Immature natural killer cell (primary cell): ENCODE results near the gene JOSD1. TPM values are rescaled to one million over a fixed set of nuclear protein-coding genes. Genes with fewer than 3 reads are reported as not detected.
"Not testable (repeated sequence)": the region's sequence is repeated elsewhere in the genome, so short reads cannot be mapped to it uniquely, and the experiment has no call there.

ENCODE experiments used
- DNase-seq, 3 donors: peaks; one replicate each; pipeline ENCODE4 v3.0.0; 2022; ENCODE audit warnings: mixed read lengths in 1 of 3
- H3K27ac Mint-ChIP-seq, 6 donors: one replicate each; pipeline ENCODE4 v1.8.0; 2020; ENCODE audit warnings: mixed read lengths in 6 of 6, mild to moderate bottlenecking in 5 of 6, inconsistent platforms in 4 of 6, moderate library complexity in 3 of 6
- H3K27me3 Mint-ChIP-seq, 3 donors: one replicate each; pipeline ENCODE4 v1.8.0; 2020 to 2021; ENCODE audit warnings: low read depth in 3 of 3, mild to moderate bottlenecking in 3 of 3, mixed read lengths in 3 of 3, moderate library complexity in 3 of 3, inconsistent platforms in 1 of 3
- H3K36me3 Mint-ChIP-seq, 3 donors: one replicate each; pipeline ENCODE4 v1.8.0; 2020; ENCODE audit warnings: mixed read lengths in 3 of 3, inconsistent platforms in 2 of 3, mild to moderate bottlenecking in 2 of 3
- H3K4me1 Mint-ChIP-seq, 2 donors: one replicate each; pipeline ENCODE4 v1.8.0; 2020; ENCODE audit warnings: inconsistent platforms in 2 of 2, mild to moderate bottlenecking in 2 of 2, mixed read lengths in 2 of 2, moderate library complexity in 1 of 2
- H3K4me3 Mint-ChIP-seq, 5 donors: one replicate each; pipeline ENCODE4 v1.8.0; 2020; ENCODE audit warnings: mild to moderate bottlenecking in 5 of 5, mixed read lengths in 5 of 5, inconsistent platforms in 3 of 5, moderate library complexity in 3 of 5
- H3K9me3 Mint-ChIP-seq, 6 donors: one replicate each; pipeline ENCODE4 v1.8.0; 2020; ENCODE audit warnings: mild to moderate bottlenecking in 6 of 6, mixed read lengths in 6 of 6, inconsistent platforms in 4 of 6, moderate library complexity in 3 of 6
- polyA plus RNA-seq, 3 donors: library from polyadenylated mRNA; unstranded; fragments of 300-500 nt; fragmentation: Illumina TruSeq; gene quantifications; one replicate each; pipeline ENCODE4 v1.2.3, GENCODE V29; 2021

JOSD1 gene
- polyA plus RNA-seq, 3 donors from 2014 or later, result 10.6 to 17.9 (median 11.2) TPM

- no peak overlapping the region for H3K4me3 Mint-ChIP-seq
Measured at GRCh38 chr22:38684895-38685294, 15.8 kb downstream of the JOSD1 start.

GRCh38 chr22:38681582-38682335 lies 19.0 kb downstream of the JOSD1 start, which contains the start of gene TOMM22:
Gene TOMM22, plus strand, starts transcription at chr22:38681957. Its CDS starts 22 bp downstream, at chr22:38681979.
- H3K4me3 Mint-ChIP-seq, result peak within 1 kb of the TSS; percentile 97 to 99 (median 99)
- peaks cover 0 to 20% (median 6%) of the 10 kb centered on the region in 3 donors for H3K36me3 Mint-ChIP-seq
- peak; percentile 83 to 86 (median 84) for DNase-seq
- H3K27ac Mint-ChIP-seq, result peak within 1 kb of the TSS; percentile 94 to 98 (median 96)
- peaks cover 3 to 9% (median 6%) of the 10 kb centered on the region in 3 donors for H3K27me3 Mint-ChIP-seq
- peaks cover 20 to 25% of the 10 kb centered on the region in 2 donors for H3K4me1 Mint-ChIP-seq
- H3K9me3 Mint-ChIP-seq, result no peaks in the 10 kb centered on the region

More at GRCh38 chr22:38684895-38685294, 15.8 kb downstream of the JOSD1 start:
- H3K9me3 Mint-ChIP-seq, result no peaks in the 10 kb centered on the region
- H3K36me3 Mint-ChIP-seq, result peaks cover 3 to 21% (median 6%) of the 10 kb centered on the region in 3 donors
- no peak for DNase-seq
- H3K27ac Mint-ChIP-seq, result no peak overlapping the region
- H3K4me1 Mint-ChIP-seq, result peaks cover 20 to 25% of the 10 kb centered on the region in 2 donors
- H3K27me3 Mint-ChIP-seq, result peaks cover 3 to 9% (median 3%) of the 10 kb centered on the region in 3 donors

- Mint-ChIP-seq H3K4me1 (no peaks in the 10 kb centered on the region), H3K27ac (peak overlapping the region in 1 of 6 donors; percentile 14), H3K36me3 (peaks cover 6 to 10% (median 7%) of the 10 kb centered on the region in 3 donors), H3K4me3 (no peak overlapping the region), H3K9me3 (no peaks in the 10 kb centered on the region), H3K27me3 (peaks cover 1 to 4% (median 1%) of the 10 kb centered on the region in 3 donors)
- no peak for DNase-seq
Measured at GRCh38 chr22:38675833-38676232, 24.9 kb downstream of the JOSD1 start.

GRCh38 chr22:38674888-38675287 lies 25.9 kb downstream of the JOSD1 start:
- peaks cover 11 to 14% (median 12%) of the 10 kb centered on the region in 3 donors for H3K36me3 Mint-ChIP-seq
- H3K4me3 Mint-ChIP-seq, result no peak overlapping the region
- no peak for DNase-seq
- no peaks in the 10 kb centered on the region for H3K4me1 Mint-ChIP-seq
- peaks cover 1 to 4% (median 1%) of the 10 kb centered on the region in 3 donors for H3K27me3 Mint-ChIP-seq
- no peak overlapping the region for H3K27ac Mint-ChIP-seq
- H3K9me3 Mint-ChIP-seq, result no peaks in the 10 kb centered on the region

GRCh38 chr22:38657045-38657909 lies 43.5 kb downstream of the JOSD1 start:
- H3K4me1 Mint-ChIP-seq, result peaks cover 15 to 23% of the 10 kb centered on the region in 2 donors
- H3K9me3 Mint-ChIP-seq, result no peaks in the 10 kb centered on the region
- H3K27me3 Mint-ChIP-seq, result peaks cover 2 to 9% (median 4%) of the 10 kb centered on the region in 3 donors
- H3K36me3 Mint-ChIP-seq, result no peaks in the 10 kb centered on the region
- H3K27ac Mint-ChIP-seq, result peak overlapping the region; percentile 94 to 100 (median 98)
- DNase-seq, result peak; percentile 7 to 26 (median 16)
- peak overlapping the region; percentile 91 to 98 (median 96) for H3K4me3 Mint-ChIP-seq

GRCh38 chr22:38656256-38657044 lies 44.3 kb downstream of the JOSD1 start, which contains the start of the genes CBY1 and FAM227A:
Gene CBY1, plus strand, starts transcription at chr22:38656638. Its CDS starts 11,417 bp downstream, at chr22:38668055.
Gene FAM227A, minus strand, starts transcription at chr22:38656392. Its CDS starts 6,224 bp downstream, at chr22:38650168.
- Mint-ChIP-seq H3K4me3 (peak within 1 kb of the TSS; percentile 91 to 98 (median 96)), H3K36me3 (no peaks in the 10 kb centered on the region), H3K27ac (peak within 1 kb of the TSS; percentile 94 to 100 (median 98)), H3K9me3 (no peaks in the 10 kb centered on the region), H3K4me1 (peaks cover 15 to 23% of the 10 kb centered on the region in 2 donors), H3K27me3 (peaks cover 2 to 9% (median 4%) of the 10 kb centered on the region in 3 donors)
- peak; percentile 91 to 92 (median 92) for DNase-seq

GRCh38 chr22:38655519-38656255 lies 45.1 kb downstream of the JOSD1 start:
- Mint-ChIP-seq H3K27me3 (peaks cover 2 to 12% (median 4%) of the 10 kb centered on the region in 3 donors), H3K4me1 (peaks cover 15 to 23% of the 10 kb centered on the region in 2 donors), H3K36me3 (no peaks in the 10 kb centered on the region), H3K27ac (peak overlapping the region; percentile 94 to 100 (median 98)), H3K9me3 (no peaks in the 10 kb centered on the region), H3K4me3 (peak overlapping the region; percentile 91 to 98 (median 96))
- DNase-seq, result no peak

GRCh38 chr22:38653741-38654140 lies 47.0 kb downstream of the JOSD1 start:
- Mint-ChIP-seq H3K4me3 (peak overlapping the region in 1 of 5 donors; percentile 4), H3K36me3 (no peaks in the 10 kb centered on the region), H3K4me1 (peaks cover 15 to 23% of the 10 kb centered on the region in 2 donors), H3K9me3 (no peaks in the 10 kb centered on the region), H3K27ac (no peak overlapping the region), H3K27me3 (peaks cover 6 to 14% (median 6%) of the 10 kb centered on the region in 3 donors)
- DNase-seq, result no peak

GRCh38 chr22:38652859-38653258 lies 47.9 kb downstream of the JOSD1 start:
- no peak overlapping the region for H3K4me3 Mint-ChIP-seq

GRCh38 chr22:38649841-38650522 lies 50.8 kb downstream of the JOSD1 start:
- Mint-ChIP-seq H3K36me3 (no peaks in the 10 kb centered on the region), H3K4me1 (no peaks in the 10 kb centered on the region), H3K9me3 (no peaks in the 10 kb centered on the region), H3K27ac (peak overlapping the region in 1 of 6 donors; percentile 53), H3K4me3 (no peak overlapping the region), H3K27me3 (peaks cover 3 to 10% (median 5%) of the 10 kb centered on the region in 3 donors)
- no peak for DNase-seq

More at GRCh38 chr22:38652859-38653258, 47.9 kb downstream of the JOSD1 start:
- Mint-ChIP-seq H3K36me3 (no peaks in the 10 kb centered on the region), H3K9me3 (no peaks in the 10 kb centered on the region), H3K27me3 (peaks cover 6 to 14% (median 11%) of the 10 kb centered on the region in 3 donors), H3K27ac (no peak overlapping the region), H3K4me1 (peaks cover 15 to 20% of the 10 kb centered on the region in 2 donors)
- DNase-seq, result no peak

- H3K4me3 Mint-ChIP-seq, result no peak overlapping the region
- no peaks in the 10 kb centered on the region for H3K9me3 Mint-ChIP-seq
- H3K4me1 Mint-ChIP-seq, result no peaks in the 10 kb centered on the region
Measured at GRCh38 chr22:38645430-38645829, 55.3 kb downstream of the JOSD1 start.

GRCh38 chr22:38644245-38644644 lies 56.5 kb downstream of the JOSD1 start:
- not testable (repeated sequence) for H3K4me1 Mint-ChIP-seq, H3K9me3 Mint-ChIP-seq, DNase-seq, H3K36me3 Mint-ChIP-seq, H3K27ac Mint-ChIP-seq, H3K4me3 Mint-ChIP-seq
- peaks cover 5 to 13% (median 7%) of the 10 kb centered on the region in 3 donors for H3K27me3 Mint-ChIP-seq

More at GRCh38 chr22:38645430-38645829, 55.3 kb downstream of the JOSD1 start:
- no peak overlapping the region for H3K27ac Mint-ChIP-seq
- DNase-seq, result no peak
- H3K27me3 Mint-ChIP-seq, result peaks cover 3 to 13% (median 8%) of the 10 kb centered on the region in 3 donors
- H3K36me3 Mint-ChIP-seq, result no peaks in the 10 kb centered on the region
